GM12878 (cell line): Measurements from ENCODE around the gene ESRRB. TPM values are rescaled to one million over a fixed set of nuclear protein-coding genes. Genes with fewer than 3 reads are reported as not detected.

Experiments used
- ATAC-seq: fragments of 200-7000 bp; cut with Tn5 transposase; 3 replicates; pipeline ENCODE4 v1.9.1; 2020; ENCODE audit warnings: mild to moderate bottlenecking, moderate library complexity
- BruUV-seq: library from RNA; stranded (reverse); fragments of 400-500 nt; replicated peaks from 2 replicates; lab custom pipeline; 2021; lab: Mats Ljungman, UMichigan
- CTCF ChIA-PET: fragments of 300-600 bp; sonication (Branson Sonifier 250); formaldehyde crosslinking; extraction: SDS; loops from one replicate; lab custom pipeline; 2021; ENCODE audit warnings: inconsistent platforms; lab: Yijun Ruan, JAX
- POLR2A ChIA-PET: fragments of 350-600 bp; formaldehyde crosslinking; extraction: SDS; loops from one replicate; lab custom pipeline; 2021; ENCODE audit warnings: inconsistent platforms; lab: Charles Lee
- RAD21 ChIA-PET: fragments of 300-600 bp; sonication (Branson Sonifier 250); formaldehyde crosslinking; loops from one replicate; lab custom pipeline; 2023; ENCODE audit warnings: antibody characterized with exemption; ENCODE audit not compliant: unreplicated experiment; lab: Charles Lee
- SMC1A ChIA-PET: fragments of 300-600 bp; sonication (Branson Sonifier 250); formaldehyde crosslinking; loops from one replicate; lab custom pipeline; 2023; ENCODE audit not compliant: unreplicated experiment, uncharacterized antibody; lab: Charles Lee
- DNase-seq: peaks from one replicate; pipeline ENCODE4 v3.0.0-alpha.2; 2011; ENCODE audit warnings: low read depth, low spot score
- FAIRE-seq: peaks from 3 replicates; lab custom pipeline; 2011; peaks lifted over from hg19 to GRCh38; lab: Jason Lieb, UNC
- H2AFZ ChIP-seq: 2 replicates; pipeline ENCODE4 v1.6.0; 2011; ENCODE audit warnings: low read depth, low read length, control low read depth; ENCODE audit not compliant: control insufficient read depth
- H3K27ac ChIP-seq: 2 replicates; pipeline ENCODE4 v1.5.1; 2011; ENCODE audit warnings: control low read depth; ENCODE audit not compliant: control insufficient read depth, insufficient read depth
- H3K27me3 ChIP-seq, 2 experiments: replicated peaks in 1 of 2; 2 replicates each; pipeline versions ENCODE4 v1.6.0 to v1.6.1; 2011; ENCODE audit warnings: low read length in 1 of 2; ENCODE audit not compliant: control insufficient read depth in 2 of 2, insufficient read depth in 2 of 2
- H3K36me3 ChIP-seq, 2 experiments: 2 replicates each; pipeline ENCODE4 v1.5.1; 2011; ENCODE audit warnings: low read length in 1 of 2; ENCODE audit not compliant: control insufficient read depth in 2 of 2, insufficient read depth in 2 of 2
- H3K4me1 ChIP-seq: 2 replicates; pipeline ENCODE4 v1.6.1; 2011; ENCODE audit warnings: mild to moderate bottlenecking, low read length, moderate library complexity, mixed read lengths; ENCODE audit not compliant: control insufficient read depth, insufficient read depth
- H3K4me2 ChIP-seq: 2 replicates; pipeline ENCODE4 v1.6.0; 2011; ENCODE audit warnings: control low read depth; ENCODE audit not compliant: control insufficient read depth, insufficient read depth
- H3K4me3 ChIP-seq: fragments of 200-600 bp; sonication (generic); 2 replicates; pipeline ENCODE4 v1.5.1; 2016
- H3K79me2 ChIP-seq: 2 replicates; pipeline ENCODE4 v1.6.0; 2011; ENCODE audit warnings: low read length; ENCODE audit not compliant: control insufficient read depth, insufficient read depth
- H3K9ac ChIP-seq: 2 replicates; pipeline ENCODE4 v1.8.0; 2011; ENCODE audit warnings: low read length, control low read depth, mixed read lengths; ENCODE audit not compliant: control insufficient read depth, insufficient read depth
- H3K9me3 ChIP-seq: replicated peaks from 3 replicates; pipeline ENCODE4 v1.5.1; 2011; ENCODE audit warnings: mild to moderate bottlenecking, low read length; ENCODE audit not compliant: control insufficient read depth, insufficient read depth
- H4K20me1 ChIP-seq: 2 replicates; pipeline ENCODE4 v1.6.0; 2011; ENCODE audit not compliant: control insufficient read depth, insufficient read depth
- ATF7 ChIP-seq: fragments of 450-650 bp; IDR thresholded peaks from 2 replicates; pipeline ENCODE4 v1.6.1; 2016; ENCODE audit warnings: low read depth, mild to moderate bottlenecking
- BACH1 ChIP-seq: fragments of 450-650 bp; IDR thresholded peaks from 2 replicates; pipeline ENCODE4 v1.6.1; 2017; ENCODE audit warnings: mild to moderate bottlenecking, borderline replicate concordance
- BCL11A ChIP-seq: IDR thresholded peaks from 2 replicates; pipeline ENCODE4 v1.6.1; 2011; ENCODE audit warnings: low read depth, low read length
- CHD1 ChIP-seq: IDR thresholded peaks from 2 replicates; pipeline ENCODE4 v1.6.1; 2012; ENCODE audit warnings: low read depth, low read length, improper control_type of control experiment
- ETV6 ChIP-seq, 2 experiments: fragments of 450-650 bp in 1 of 2; IDR thresholded peaks in 1 of 2; conservative IDR thresholded peaks in 1 of 2; 2 replicates each; pipeline ENCODE4 v1.6.1; 2014; ENCODE audit warnings: antibody characterized with exemption in 1 of 2, borderline replicate concordance in 1 of 2, low read depth in 1 of 2, mild to moderate bottlenecking in 1 of 2, moderate library complexity in 1 of 2
- FOXK2 ChIP-seq: fragments of 450-650 bp; IDR thresholded peaks from 2 replicates; pipeline ENCODE4 v1.6.1; 2017; ENCODE audit warnings: mild to moderate bottlenecking, moderate library complexity
- GATAD2B ChIP-seq: fragments of 450-650 bp; conservative IDR thresholded peaks from 2 replicates; pipeline ENCODE4 v1.6.1; 2017; ENCODE audit warnings: low read depth, mild to moderate bottlenecking, moderate library complexity
- HCFC1 ChIP-seq: fragments of 150-350 bp; IDR thresholded peaks from 2 replicates; pipeline ENCODE4 v1.6.1; 2014; ENCODE audit warnings: low read length
- KDM1A ChIP-seq: fragments of 200-600 bp; sonication (generic); IDR thresholded peaks from 2 replicates; pipeline ENCODE4 v1.6.1; 2016; ENCODE audit warnings: borderline replicate concordance
- MEF2B ChIP-seq: fragments of 450-650 bp; IDR thresholded peaks from 2 replicates; pipeline ENCODE4 v1.6.1; 2018; ENCODE audit warnings: mild to moderate bottlenecking, moderate library complexity; ENCODE audit not compliant: partially characterized antibody, poor library complexity, severe bottlenecking
- POLR2AphosphoS2 ChIP-seq: IDR thresholded peaks from 2 replicates; pipeline ENCODE4 v1.6.1; 2011; ENCODE audit warnings: low read depth, mild to moderate bottlenecking, low read length, improper control_type of control experiment, moderate library complexity
- RFX5 ChIP-seq: IDR thresholded peaks from 2 replicates; pipeline ENCODE4 v1.6.1; 2011; ENCODE audit warnings: low read depth, low read length, improper control_type of control experiment
- SMARCA5 ChIP-seq: fragments of 450-650 bp; IDR thresholded peaks from 2 replicates; pipeline ENCODE4 v1.6.1; 2017; ENCODE audit warnings: mild to moderate bottlenecking
- SMC3 ChIP-seq: IDR thresholded peaks from 2 replicates; pipeline ENCODE4 v1.6.1; 2011; ENCODE audit warnings: low read length, improper control_type of control experiment, borderline replicate concordance
- YBX1 ChIP-seq: fragments of 450-650 bp; IDR thresholded peaks from 2 replicates; pipeline ENCODE4 v1.6.1; 2016; ENCODE audit warnings: antibody characterized with exemption
- WGBS: methylation state at CpG from one replicate; pipeline ENCODE4 v1.1.6; 2016; ENCODE audit warnings: low lambda C conversion rate; ENCODE audit not compliant: insufficient replicate concordance, insufficient coverage; ENCODE audit errors: missing lambda C conversion rate; 5-methylcytosine and 5-hydroxymethylcytosine counted together
- in situ Hi-C: fragments of 300-500 bp; cut with MboI; formaldehyde crosslinking; loops from 9 replicates; pipeline ENCODE4 v1.14.3; 2018; ENCODE audit warnings: mixed read lengths
- intact Hi-C: fragments of 100-400 bp; cut with micrococcal nuclease; formaldehyde crosslinking; loops from one replicate; pipeline ENCODE4 v1.14.2; 2022; ENCODE audit not compliant: unreplicated experiment
- polyA plus RNA-seq, 11 experiments: library from polyadenylated mRNA; depleted of rRNA in 4 of 11; unstranded in 6 of 11; stranded (reverse) in 5 of 11; fragments of >200 nt; fragmentation: Nextera tagmentation in 4 of 11; fragmentation: Illumina TruSeq in 1 of 11; extraction: Ambion mirVana in 4 of 11; extraction: Trizol in 1 of 11; gene quantifications; 1 replicate in 1 of 11; 2 replicates in 10 of 11; pipeline versions ENCODE4 v1.2.1 to v1.2.3, GENCODE V29; 2011 to 2016; ENCODE audit warnings: inconsistent platforms in 2 of 11, missing spikeins in 2 of 11, low read depth in 1 of 11
- total RNA-seq, 4 experiments: library from RNA; depleted of rRNA in 3 of 4; stranded (reverse); fragments of >200 nt in 3 of 4; fragmentation: Illumina TruSeq in 1 of 4; extraction: Trizol in 1 of 4; gene quantifications; 2 replicates each; pipeline versions ENCODE4 v1.2.1 to v1.2.3, GENCODE V29; 2013 to 2021
- TF ChIP-seq, protein P1 (sequence below): fragments of 450-650 bp; IDR thresholded peaks from 2 replicates; pipeline ENCODE4 v1.6.1; 2017; ENCODE audit warnings: borderline replicate concordance
- TF ChIP-seq, protein P2 (sequence below): fragments of 450-650 bp; IDR thresholded peaks from 2 replicates; pipeline ENCODE4 v1.6.1; 2014; ENCODE audit warnings: mild to moderate bottlenecking
- TF ChIP-seq, protein P3 (sequence below): fragments of 450-650 bp; IDR thresholded peaks from 2 replicates; pipeline ENCODE4 v1.6.1; 2017; ENCODE audit warnings: mild to moderate bottlenecking, moderate library complexity

ESRRB gene
- total and polyA plus RNA-seq, 10 of the 15 experiments (the other 5 are each of a cell fraction or from before 2014, with no cell fraction given), result 0.03 to 0.73 (median 0.11) TPM; not detected in 6

DNA sequence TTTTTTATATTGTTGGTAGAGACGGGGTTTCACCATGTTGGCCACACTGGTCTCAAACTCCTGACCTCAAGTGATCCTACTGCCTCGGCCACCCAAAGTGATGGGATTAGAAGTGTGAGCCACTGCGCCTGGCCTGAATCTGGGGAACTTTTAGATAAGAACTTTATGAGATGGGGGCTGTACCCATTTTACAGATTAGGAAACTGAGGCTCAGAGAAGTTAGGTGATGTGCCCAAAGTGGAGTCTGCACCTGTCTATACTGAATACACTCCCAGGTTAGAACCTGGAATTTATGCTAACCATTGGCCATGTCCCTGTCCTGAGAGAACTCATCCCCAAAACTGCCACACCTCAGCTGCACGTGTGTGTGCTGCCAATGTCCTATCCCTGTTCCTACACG is 81.9 kb downstream of the ESRRB start:
- no peak overlapping the region for H3K4me2 ChIP-seq
- BruUV-seq, result no TSS peak
- ChIA-PET POLR2A (no interaction called here), RAD21 (interaction anchor here (2.0 kb wide), 1 partner anchor 40 kb away, joined by 8 read pairs; no protein-coding TSS in a partner anchor), SMC1A (interaction anchor here (1.6 kb wide), 1 partner anchor 38 kb away, joined by 3 read pairs; no protein-coding TSS in a partner anchor), CTCF (interaction anchor here (1.0 to 1.6 kb wide), 2 partner anchors 190 to 191 kb away, joined by 4 to 5 read pairs; no protein-coding TSS in a partner anchor)
- in situ Hi-C loops (loop anchor here (5.0 kb wide), 1 partner anchor 189 kb away; no protein-coding TSS in a partner anchor), intact Hi-C loops (no loop called here)
- H4K20me1 ChIP-seq, result no peaks in the 10 kb centered on the region
- no peaks in the 10 kb centered on the region for H3K79me2 ChIP-seq
- DNase-seq, result no peak
- TF ChIP-seq RFX5 (no peak), BCL11A (no peak), ETV6 (conservative IDR thresholded peaks at IDR 0.05 in 1 of 2, IDR thresholded peaks at IDR 0.05 in 1 of 2; ENCODE audit: borderline replicate concordance in 1 of 2, low read depth in 1 of 2) (no peak), BACH1 (no peak), MEF2B (no peak), POLR2AphosphoS2 (no peak), HCFC1 (no peak), SMARCA5 (no peak), SMC3 (no peak), FOXK2 (no peak), YBX1 (no peak), KDM1A (no peak), CHD1 (no peak), GATAD2B (no peak), ATF7 (no peak)
- TF ChIP-seq, protein P1, sequence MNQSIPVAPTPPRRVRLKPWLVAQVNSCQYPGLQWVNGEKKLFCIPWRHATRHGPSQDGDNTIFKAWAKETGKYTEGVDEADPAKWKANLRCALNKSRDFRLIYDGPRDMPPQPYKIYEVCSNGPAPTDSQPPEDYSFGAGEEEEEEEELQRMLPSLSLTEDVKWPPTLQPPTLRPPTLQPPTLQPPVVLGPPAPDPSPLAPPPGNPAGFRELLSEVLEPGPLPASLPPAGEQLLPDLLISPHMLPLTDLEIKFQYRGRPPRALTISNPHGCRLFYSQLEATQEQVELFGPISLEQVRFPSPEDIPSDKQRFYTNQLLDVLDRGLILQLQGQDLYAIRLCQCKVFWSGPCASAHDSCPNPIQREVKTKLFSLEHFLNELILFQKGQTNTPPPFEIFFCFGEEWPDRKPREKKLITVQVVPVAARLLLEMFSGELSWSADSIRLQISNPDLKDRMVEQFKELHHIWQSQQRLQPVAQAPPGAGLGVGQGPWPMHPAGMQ, result no peak
- TF ChIP-seq, protein P2, sequence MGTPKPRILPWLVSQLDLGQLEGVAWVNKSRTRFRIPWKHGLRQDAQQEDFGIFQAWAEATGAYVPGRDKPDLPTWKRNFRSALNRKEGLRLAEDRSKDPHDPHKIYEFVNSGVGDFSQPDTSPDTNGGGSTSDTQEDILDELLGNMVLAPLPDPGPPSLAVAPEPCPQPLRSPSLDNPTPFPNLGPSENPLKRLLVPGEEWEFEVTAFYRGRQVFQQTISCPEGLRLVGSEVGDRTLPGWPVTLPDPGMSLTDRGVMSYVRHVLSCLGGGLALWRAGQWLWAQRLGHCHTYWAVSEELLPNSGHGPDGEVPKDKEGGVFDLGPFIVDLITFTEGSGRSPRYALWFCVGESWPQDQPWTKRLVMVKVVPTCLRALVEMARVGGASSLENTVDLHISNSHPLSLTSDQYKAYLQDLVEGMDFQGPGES, result no peak
- TF ChIP-seq, protein P3, sequence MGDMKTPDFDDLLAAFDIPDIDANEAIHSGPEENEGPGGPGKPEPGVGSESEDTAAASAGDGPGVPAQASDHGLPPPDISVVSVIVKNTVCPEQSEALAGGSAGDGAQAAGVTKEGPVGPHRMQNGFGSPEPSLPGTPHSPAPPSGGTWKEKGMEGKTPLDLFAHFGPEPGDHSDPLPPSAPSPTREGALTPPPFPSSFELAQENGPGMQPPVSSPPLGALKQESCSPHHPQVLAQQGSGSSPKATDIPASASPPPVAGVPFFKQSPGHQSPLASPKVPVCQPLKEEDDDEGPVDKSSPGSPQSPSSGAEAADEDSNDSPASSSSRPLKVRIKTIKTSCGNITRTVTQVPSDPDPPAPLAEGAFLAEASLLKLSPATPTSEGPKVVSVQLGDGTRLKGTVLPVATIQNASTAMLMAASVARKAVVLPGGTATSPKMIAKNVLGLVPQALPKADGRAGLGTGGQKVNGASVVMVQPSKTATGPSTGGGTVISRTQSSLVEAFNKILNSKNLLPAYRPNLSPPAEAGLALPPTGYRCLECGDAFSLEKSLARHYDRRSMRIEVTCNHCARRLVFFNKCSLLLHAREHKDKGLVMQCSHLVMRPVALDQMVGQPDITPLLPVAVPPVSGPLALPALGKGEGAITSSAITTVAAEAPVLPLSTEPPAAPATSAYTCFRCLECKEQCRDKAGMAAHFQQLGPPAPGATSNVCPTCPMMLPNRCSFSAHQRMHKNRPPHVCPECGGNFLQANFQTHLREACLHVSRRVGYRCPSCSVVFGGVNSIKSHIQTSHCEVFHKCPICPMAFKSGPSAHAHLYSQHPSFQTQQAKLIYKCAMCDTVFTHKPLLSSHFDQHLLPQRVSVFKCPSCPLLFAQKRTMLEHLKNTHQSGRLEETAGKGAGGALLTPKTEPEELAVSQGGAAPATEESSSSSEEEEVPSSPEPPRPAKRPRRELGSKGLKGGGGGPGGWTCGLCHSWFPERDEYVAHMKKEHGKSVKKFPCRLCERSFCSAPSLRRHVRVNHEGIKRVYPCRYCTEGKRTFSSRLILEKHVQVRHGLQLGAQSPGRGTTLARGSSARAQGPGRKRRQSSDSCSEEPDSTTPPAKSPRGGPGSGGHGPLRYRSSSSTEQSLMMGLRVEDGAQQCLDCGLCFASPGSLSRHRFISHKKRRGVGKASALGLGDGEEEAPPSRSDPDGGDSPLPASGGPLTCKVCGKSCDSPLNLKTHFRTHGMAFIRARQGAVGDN, result no peak
- no peaks in the 10 kb centered on the region for H3K4me1 ChIP-seq
- ATAC-seq, result no peak
- H3K27me3 ChIP-seq, result no peaks in the 10 kb centered on the region; a peak in 1 of 4 replicates
- no peak overlapping the region for H3K9ac ChIP-seq
- H3K36me3 ChIP-seq, result no peaks in the 10 kb centered on the region
- no peak overlapping the region for H3K27ac ChIP-seq
- FAIRE-seq, result no peak
- no peak overlapping the region for H2AFZ ChIP-seq
- H3K9me3 ChIP-seq, result no peaks in the 10 kb centered on the region
- no peak overlapping the region for H3K4me3 ChIP-seq
- 17% methylated on average over 5 of the region's 5 CpGs for WGBS
